CD4-positive, alpha-beta T cell (primary cell): ENCODE measurements around the gene TAPBP. TPM values are rescaled to one million over a fixed set of nuclear protein-coding genes. Genes with fewer than 3 reads are reported as not detected.
"Not testable (repeated sequence)": the region's sequence is repeated elsewhere in the genome, so short reads cannot be mapped to it uniquely, and the experiment has no call there.

Experiments
- ATAC-seq: fragments of 200-7000 bp; cut with Tn5 transposase; one replicate; pipeline ENCODE4 v1.10.0; 2022; ENCODE audit warnings: mild to moderate bottlenecking; ENCODE audit not compliant: poor library complexity
- CTCF ChIA-PET: fragments of 350-600 bp; sonication (Branson Sonifier 250); formaldehyde crosslinking; loops from one replicate; lab custom pipeline; 2021; ENCODE audit warnings: antibody characterized with exemption, inconsistent platforms; lab: Charles Lee
- POLR2A ChIA-PET: fragments of 350-600 bp; sonication (Branson Sonifier 250); formaldehyde crosslinking; loops from one replicate; lab custom pipeline; 2021; ENCODE audit warnings: antibody characterized with exemption, inconsistent platforms; lab: Charles Lee
- DNase-seq, 14 experiments: peaks; one replicate each; pipeline ENCODE4 v3.0.0-alpha.2; 2013 to 2020; ENCODE audit warnings: mixed read lengths in 2 of 14
- H3K27ac ChIP-seq, 2 donors: one replicate each; pipeline versions ENCODE4 v1.5.1 to v1.7.0; 2013; ENCODE audit warnings: low read length in 2 of 2, low read depth in 1 of 2, mild to moderate bottlenecking in 1 of 2
- H3K27me3 ChIP-seq, 2 experiments: 1 replicate in 1 of 2; 2 replicates in 1 of 2; pipeline versions ENCODE4 v1.6.1 to v1.7.0; 2013; ENCODE audit warnings: low read length in 2 of 2, control low read depth in 1 of 2, mild to moderate bottlenecking in 1 of 2, moderate library complexity in 1 of 2; ENCODE audit not compliant: insufficient read depth in 2 of 2, control insufficient read depth in 1 of 2
- H3K36me3 ChIP-seq: one replicate; pipeline ENCODE4 v1.6.1; 2013; ENCODE audit warnings: low read length, control low read depth; ENCODE audit not compliant: insufficient read depth
- H3K4me1 ChIP-seq: one replicate; pipeline ENCODE4 v1.6.1; 2013; ENCODE audit warnings: low read length, control low read depth; ENCODE audit not compliant: insufficient read depth
- H3K4me3 ChIP-seq: one replicate; pipeline ENCODE4 v1.5.1; 2013; ENCODE audit warnings: mild to moderate bottlenecking, low read length, moderate library complexity
- H3K9me3 ChIP-seq, 2 experiments: 1 replicate in 1 of 2; 2 replicates in 1 of 2; pipeline versions ENCODE4 v1.6.1 to v1.7.0; 2013; ENCODE audit warnings: low read length in 2 of 2, mild to moderate bottlenecking in 2 of 2, control low read depth in 1 of 2, moderate library complexity in 1 of 2; ENCODE audit not compliant: control insufficient read depth in 1 of 2, insufficient read depth in 1 of 2
- H3K27ac Mint-ChIP-seq: one replicate; pipeline ENCODE4 v1.8.0; 2020; ENCODE audit warnings: mixed read lengths
- H3K27me3 Mint-ChIP-seq: one replicate; pipeline ENCODE4 v1.8.0; 2021; ENCODE audit warnings: mixed read lengths
- H3K36me3 Mint-ChIP-seq: one replicate; pipeline ENCODE4 v1.8.0; 2021; ENCODE audit warnings: low read depth, mixed read lengths
- H3K4me1 Mint-ChIP-seq: one replicate; pipeline ENCODE4 v1.8.0; 2021; ENCODE audit warnings: low read depth, mixed read lengths
- H3K4me3 Mint-ChIP-seq: one replicate; pipeline ENCODE4 v1.8.0; 2020; ENCODE audit warnings: mild to moderate bottlenecking, mixed read lengths
- H3K9me3 Mint-ChIP-seq: one replicate; pipeline ENCODE4 v1.8.0; 2020; ENCODE audit warnings: mixed read lengths
- CTCF ChIP-seq: fragments of 200-600 bp; IDR thresholded peaks from one replicate; pipeline ENCODE4 v1.8.0; 2022; ENCODE audit warnings: antibody characterized with exemption, mild to moderate bottlenecking
- intact Hi-C, 2 experiments: fragments of 100-400 bp; cut with DNase I in 1 of 2; cut with micrococcal nuclease in 1 of 2; formaldehyde crosslinking; loops; one replicate each; pipeline versions ENCODE4 v1.15.1 to v1.9.0; 2023 to 2025; cut with DNase I, micrococcal nuclease
- total RNA-seq, 174 experiments: library from RNA in 2 of 174; stranded (reverse) in 2 of 174; gene quantifications; one replicate each; pipeline ENCODE4 v1.2.3 and lab custom pipeline; 2021 to 2026

The TAPBP gene
- total RNA-seq, 2 experiments from 2014 or later: 203 to 206 TPM

DNA sequence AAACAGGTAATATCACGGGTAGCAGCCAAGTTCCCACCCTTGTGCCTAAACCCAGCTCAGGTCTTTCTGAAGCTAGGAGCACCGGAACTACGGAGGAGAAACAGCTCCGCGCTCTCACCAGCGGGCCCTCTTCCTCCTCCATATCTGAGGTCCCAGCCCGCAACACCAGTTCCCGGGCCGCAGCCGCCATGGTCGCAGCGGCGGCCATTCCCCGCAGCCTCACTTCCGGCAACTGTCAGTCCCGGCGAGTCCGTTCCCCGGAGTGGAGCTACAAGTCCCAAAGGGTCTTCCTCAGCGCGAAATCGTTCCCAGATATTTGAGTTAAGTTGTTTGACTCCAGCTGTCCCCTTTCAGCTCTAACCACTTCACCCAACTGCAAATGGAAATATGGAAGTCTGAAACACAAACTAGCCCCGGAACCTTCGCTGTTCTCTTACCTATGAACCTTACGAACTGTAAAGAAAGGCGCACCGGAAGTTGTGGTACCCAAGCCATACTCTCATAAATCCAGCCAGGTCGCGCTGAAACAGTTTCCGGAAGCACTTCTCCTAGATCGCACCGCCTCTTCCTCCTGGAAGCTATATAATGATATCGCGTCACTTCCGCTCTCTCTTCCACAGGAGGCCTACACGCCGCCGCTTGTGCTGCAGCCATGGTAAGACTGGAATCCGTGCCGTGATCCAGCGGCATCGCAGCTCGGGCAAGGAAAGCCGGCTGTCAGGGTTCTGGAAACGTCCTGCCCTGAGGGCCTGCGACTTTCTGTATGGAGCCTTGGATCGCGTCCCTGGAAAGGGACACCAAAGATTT, 42.2 kb downstream of the TAPBP start, which contains the start of the genes RPS18 and VPS52:
Gene RPS18 (plus strand): TSS at position 608 of the 807 bp plus-strand sequence. CDS start 45 bp downstream, at position 653.
Gene VPS52 (minus strand): TSS at position 409 of the 807 bp plus-strand sequence. CDS start 201 bp downstream, at position 208.
- peaks cover 93% of the 10 kb centered on the region for H3K36me3 Mint-ChIP-seq
- ChIA-PET POLR2A (interaction anchor here (0.6 to 4.2 kb wide), 39 partner anchors 9 to 1313 kb away, joined by 3 to 105 read pairs (median 5); partner anchors contain the start of genes BAK1, BRD2, CUTA and HLA-DPB1), CTCF (interaction anchor here (0.6 to 2.0 kb wide), 9 partner anchors 18 to 1369 kb away, joined by 3 to 16 read pairs (median 4); partner anchors contain the start of genes PFDN6, UQCC2 and WDR46)

DNA sequence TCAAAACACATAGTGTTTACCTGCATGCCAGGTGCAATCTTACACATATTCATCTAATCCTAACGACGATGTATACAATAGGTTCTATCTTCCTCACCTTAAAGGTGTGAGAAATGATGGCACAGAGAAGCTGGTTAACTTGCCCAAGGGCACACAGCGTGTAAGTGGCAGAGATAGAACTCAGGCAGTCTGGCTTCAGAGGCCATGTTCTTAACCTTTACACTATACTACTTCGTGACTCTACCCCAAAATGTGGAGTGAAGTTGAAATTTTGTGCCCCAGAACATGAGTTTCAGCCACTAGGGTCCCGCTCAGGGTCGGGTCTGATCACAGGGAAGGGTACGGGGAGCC, 42.8 kb downstream of the TAPBP start:
- no peak for TF ChIP-seq CTCF
- intact Hi-C loops: loop anchor here (1.0 to 10.0 kb wide), 11 partner anchors 18 to 1369 kb away; partner anchors contain the start of genes PFDN6 (in 2 of the 2), WDR46 (in 2 of the 2), KIFC1 (in 1 of the 2) and LEMD2 (in 1 of the 2)
- Mint-ChIP-seq H3K27me3 (no peaks in the 10 kb centered on the region), H3K27ac (peak overlapping the region; percentile 97), H3K4me3 (peak overlapping the region; percentile 96), H3K9me3 (no peaks in the 10 kb centered on the region), H3K4me1 (peaks cover 64% of the 10 kb centered on the region), H3K36me3 (peaks cover 93% of the 10 kb centered on the region)
- H3K9me3 ChIP-seq: no peaks in the 10 kb centered on the region
- DNase-seq (no peak), ATAC-seq (peak; percentile 45)
- H3K27ac ChIP-seq: peak overlapping the region; percentile 92
- H3K27me3 ChIP-seq: no peaks in the 10 kb centered on the region
- ChIA-PET POLR2A (interaction anchor here (1.0 to 4.2 kb wide), 25 partner anchors 9 to 1076 kb away, joined by 3 to 105 read pairs (median 7); partner anchors contain the start of genes BAK1, CUTA, HSD17B8 and PFDN6), CTCF (interaction anchor here (0.6 to 2.0 kb wide), 7 partner anchors 18 to 1369 kb away, joined by 3 to 16 read pairs (median 5); partner anchors contain the start of genes PFDN6 and WDR46)
- H3K4me1 ChIP-seq: peaks cover 56% of the 10 kb centered on the region
- H3K4me3 ChIP-seq: peak overlapping the region; percentile 93
- H3K36me3 ChIP-seq: peaks cover 74% of the 10 kb centered on the region

More for the DNA sequence above, 42.2 kb downstream of the TAPBP start, which contains the start of the genes RPS18 and VPS52:
- peaks cover 74% of the 10 kb centered on the region for H3K36me3 ChIP-seq
- Mint-ChIP-seq H3K4me3 (peak within 1 kb of the TSS; percentile 96), H3K4me1 (peaks cover 70% of the 10 kb centered on the region), H3K27ac (peak within 1 kb of the TSS; percentile 97), H3K27me3 (no peaks in the 10 kb centered on the region), H3K9me3 (no peaks in the 10 kb centered on the region)
- H3K9me3 ChIP-seq: no peaks in the 10 kb centered on the region
- H3K4me1 ChIP-seq: peaks cover 62% of the 10 kb centered on the region
- intact Hi-C loops: loop anchor here (1.0 to 10.0 kb wide), 11 partner anchors 18 to 1369 kb away; partner anchors contain the start of genes PFDN6 (in 2 of the 2), RXRB (in 2 of the 2), SLC39A7 (in 2 of the 2) and WDR46 (in 2 of the 2)
- H3K27me3 ChIP-seq: no peaks in the 10 kb centered on the region
- peak within 1 kb of the TSS; percentile 93 for H3K4me3 ChIP-seq
- ATAC-seq: peak; percentile 80
- H3K27ac ChIP-seq: peak within 1 kb of the TSS; percentile 92
- DNase-seq: peak; percentile 83 to 98 (median 89)
- TF ChIP-seq CTCF: no peak

DNA sequence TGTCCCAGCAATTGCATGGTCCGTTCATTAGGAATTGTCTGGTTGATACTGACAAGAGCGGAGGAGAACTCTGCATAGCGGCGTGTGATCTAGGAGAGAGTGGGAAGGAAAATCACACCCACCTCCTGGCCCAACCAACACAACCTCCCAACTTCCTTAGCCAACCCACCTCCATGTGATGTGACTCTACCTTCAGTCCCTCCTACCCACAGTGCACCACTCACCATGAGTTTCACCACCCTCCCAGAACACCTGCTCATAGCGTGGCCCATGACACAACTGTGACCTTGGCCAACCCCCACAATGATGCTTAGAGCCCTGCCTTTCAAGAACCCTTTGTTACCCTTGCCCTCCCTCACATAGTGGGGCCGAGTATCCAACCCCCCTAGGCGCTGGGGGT, 49.9 kb downstream of the TAPBP start:
- DNase-seq: no peak
- intact Hi-C loops: no loop called here
- H3K27me3 Mint-ChIP-seq: no peaks in the 10 kb centered on the region
- H3K4me1 Mint-ChIP-seq: no peaks in the 10 kb centered on the region
- Histone ChIP-seq H3K9me3 (no peaks in the 10 kb centered on the region), H3K4me3 (no peak overlapping the region), H3K36me3 (peaks cover 88% of the 10 kb centered on the region), H3K27ac (no peak overlapping the region), H3K27me3 (no peaks in the 10 kb centered on the region), H3K4me1 (no peaks in the 10 kb centered on the region)
- no peak for TF ChIP-seq CTCF
- H3K4me3 Mint-ChIP-seq: no peak overlapping the region
- ATAC-seq: no peak
- CTCF ChIA-PET: no interaction called here
- H3K27ac Mint-ChIP-seq: peak overlapping the region; percentile 14
- H3K9me3 Mint-ChIP-seq: no peaks in the 10 kb centered on the region
- peaks cover 92% of the 10 kb centered on the region for H3K36me3 Mint-ChIP-seq
- POLR2A ChIA-PET: interaction anchor here (2.6 kb wide), 1 partner anchor 14 kb away, joined by 8 read pairs; no protein-coding TSS in a partner anchor

- H3K4me1 Mint-ChIP-seq, H3K9me3 Mint-ChIP-seq, H3K9me3 ChIP-seq, DNase-seq, H3K4me3 ChIP-seq, H3K4me3 Mint-ChIP-seq, ATAC-seq, H3K27ac Mint-ChIP-seq, H3K27ac ChIP-seq, H3K4me1 ChIP-seq, H3K27me3 Mint-ChIP-seq, intact Hi-C loops, CTCF ChIA-PET, H3K27me3 ChIP-seq: not testable (repeated sequence)
- peaks cover 76% of the 10 kb centered on the region for H3K36me3 ChIP-seq
- POLR2A ChIA-PET: interaction anchor here (2.0 to 2.6 kb wide), 2 partner anchors 9 to 13 kb away, joined by 7 to 8 read pairs; partner anchors contain the start of genes RPS18 and VPS52
- H3K36me3 Mint-ChIP-seq: peaks cover 86% of the 10 kb centered on the region
These were observed 51.4 kb downstream of the TAPBP start for GRCh38 chr6:33262490-33262889.
